HEK293 (cell line): ENCODE data around the gene AK5.

Experiments used
- CTCF ChIA-PET: fragments of 350-600 bp; formaldehyde crosslinking; extraction: SDS; loops from one replicate; lab custom pipeline; 2021; ENCODE audit warnings: antibody characterized with exemption; lab: Yijun Ruan, JAX
- POLR2A ChIA-PET: fragments of 300-600 bp; formaldehyde crosslinking; extraction: SDS; loops from one replicate; lab custom pipeline; 2020; ENCODE audit warnings: antibody characterized with exemption, inconsistent platforms; lab: Yijun Ruan, JAX
- H3K27ac ChIP-seq: fragments of 200-500 bp; sonication (Bioruptor generic); 2 replicates; pipeline ENCODE4 v1.5.1; 2014; ENCODE audit warnings: low read depth, low read length, control low read depth, inconsistent platforms; ENCODE audit errors: extremely low read depth
- H3K36me3 ChIP-seq, 2 experiments: fragments of 200-500 bp in 1 of 2; sonication (Bioruptor generic) in 1 of 2; 1 replicate in 1 of 2; 2 replicates in 1 of 2; pipeline ENCODE4 v1.5.1; 2014 to 2017; ENCODE audit warnings: inconsistent platforms in 2 of 2, low read length in 2 of 2; ENCODE audit not compliant: control insufficient read depth in 2 of 2, insufficient read depth in 1 of 2
- H3K4me1 ChIP-seq: fragments of 200-500 bp; sonication (Bioruptor generic); 2 replicates; pipeline ENCODE4 v1.5.1; 2014; ENCODE audit warnings: mild to moderate bottlenecking, low read length, inconsistent platforms; ENCODE audit not compliant: control insufficient read depth, insufficient read depth
- H3K4me3 ChIP-seq: 2 replicates; pipeline ENCODE4 v1.5.1; 2011; ENCODE audit warnings: low read depth, mild to moderate bottlenecking, control low read depth, low read length, moderate library complexity
- H3K9me3 ChIP-seq: fragments of 200-500 bp; sonication (Bioruptor generic); 2 replicates; pipeline ENCODE4 v1.5.1; 2014; ENCODE audit warnings: low read depth, low read length, inconsistent platforms; ENCODE audit not compliant: control insufficient read depth, insufficient read depth
- EGR2 ChIP-seq: fragments of 450-650 bp; formaldehyde crosslinking; IDR thresholded peaks from 2 replicates; pipeline ENCODE4 v1.5.1; 2016; ENCODE audit warnings: low read depth, missing biosample characterization, missing genetic modification characterization
- GLI4 ChIP-seq: fragments of 450-650 bp; formaldehyde crosslinking; IDR thresholded peaks from 2 replicates; pipeline ENCODE4 v1.5.1; 2016; ENCODE audit warnings: missing biosample characterization, missing genetic modification characterization
- PRDM10 ChIP-seq: fragments of 450-650 bp; formaldehyde crosslinking; IDR thresholded peaks from 2 replicates; pipeline ENCODE4 v1.5.1; 2016; ENCODE audit warnings: missing biosample characterization, missing genetic modification characterization
- SP3 ChIP-seq: fragments of 450-650 bp; formaldehyde crosslinking; IDR thresholded peaks from 2 replicates; pipeline ENCODE4 v1.5.1; 2016; ENCODE audit warnings: missing biosample characterization, missing genetic modification characterization
- TCF7L2 ChIP-seq: IDR thresholded peaks from 2 replicates; pipeline ENCODE4 v1.6.1; 2011; ENCODE audit warnings: low read depth, mild to moderate bottlenecking, inconsistent platforms, low read length, moderate library complexity, borderline replicate concordance
- ZBTB44 ChIP-seq: fragments of 450-650 bp; IDR thresholded peaks from 2 replicates; pipeline ENCODE4 v1.5.1; 2018; ENCODE audit warnings: missing biosample characterization, mild to moderate bottlenecking, missing genetic modification characterization
- ZNF19 ChIP-seq: fragments of 450-650 bp; formaldehyde crosslinking; IDR thresholded peaks from 2 replicates; pipeline ENCODE4; 2016; ENCODE audit warnings: missing biosample characterization, missing genetic modification characterization, low read depth
- ZNF548 ChIP-seq: fragments of 450-650 bp; formaldehyde crosslinking; IDR thresholded peaks from 2 replicates; pipeline ENCODE4 v1.5.1; 2016; ENCODE audit warnings: missing biosample characterization, missing genetic modification characterization
- ZNF596 ChIP-seq: fragments of 450-650 bp; IDR thresholded peaks from 2 replicates; pipeline ENCODE4 v1.5.0; 2018; ENCODE audit warnings: missing biosample characterization, mild to moderate bottlenecking, missing genetic modification characterization, moderate library complexity
- ZNF768 ChIP-seq: fragments of 450-650 bp; formaldehyde crosslinking; IDR thresholded peaks from 2 replicates; pipeline ENCODE4 v1.5.1; 2018; ENCODE audit warnings: missing biosample characterization, mild to moderate bottlenecking, missing genetic modification characterization
- ZNF777 ChIP-seq: fragments of 450-650 bp; formaldehyde crosslinking; IDR thresholded peaks from 2 replicates; pipeline ENCODE4 v1.5.1; 2017; ENCODE audit warnings: missing biosample characterization, missing genetic modification characterization, borderline replicate concordance
- ZSCAN16 ChIP-seq: fragments of 450-650 bp; formaldehyde crosslinking; IDR thresholded peaks from 2 replicates; pipeline ENCODE4 v1.5.1; 2016; ENCODE audit warnings: missing biosample characterization, missing genetic modification characterization
- TF ChIP-seq, protein P1 (sequence below): fragments of 450-650 bp; formaldehyde crosslinking; IDR thresholded peaks from 2 replicates; pipeline ENCODE4 v1.5.1; 2016; ENCODE audit warnings: missing biosample characterization, missing genetic modification characterization, borderline replicate concordance
- TF ChIP-seq, protein P2 (sequence below): sonication (generic); formaldehyde crosslinking; IDR thresholded peaks from 2 replicates; pipeline ENCODE4 v1.8.1; 2022; ENCODE audit warnings: mild to moderate bottlenecking, moderate library complexity, missing genetic modification reagents
- TF ChIP-seq, protein P3 (sequence below): fragments of 450-650 bp; formaldehyde crosslinking; IDR thresholded peaks from 2 replicates; pipeline ENCODE4 v1.5.1; 2016; ENCODE audit warnings: missing biosample characterization, missing genetic modification characterization

The AK5 gene

GRCh38 chr1:77350012-77350770 is 68.4 kb downstream of the AK5 start:
- H3K27ac ChIP-seq: no peak overlapping the region
- H3K36me3 ChIP-seq: no peaks in the 10 kb centered on the region
- no peaks in the 10 kb centered on the region; the same call in 1 of the 2 replicates for H3K4me1 ChIP-seq
- TF ChIP-seq, protein P1, sequence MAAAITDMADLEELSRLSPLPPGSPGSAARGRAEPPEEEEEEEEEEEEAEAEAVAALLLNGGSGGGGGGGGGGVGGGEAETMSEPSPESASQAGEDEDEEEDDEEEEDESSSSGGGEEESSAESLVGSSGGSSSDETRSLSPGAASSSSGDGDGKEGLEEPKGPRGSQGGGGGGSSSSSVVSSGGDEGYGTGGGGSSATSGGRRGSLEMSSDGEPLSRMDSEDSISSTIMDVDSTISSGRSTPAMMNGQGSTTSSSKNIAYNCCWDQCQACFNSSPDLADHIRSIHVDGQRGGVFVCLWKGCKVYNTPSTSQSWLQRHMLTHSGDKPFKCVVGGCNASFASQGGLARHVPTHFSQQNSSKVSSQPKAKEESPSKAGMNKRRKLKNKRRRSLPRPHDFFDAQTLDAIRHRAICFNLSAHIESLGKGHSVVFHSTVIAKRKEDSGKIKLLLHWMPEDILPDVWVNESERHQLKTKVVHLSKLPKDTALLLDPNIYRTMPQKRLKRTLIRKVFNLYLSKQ (tag by site-specific recombination): no peak
- TF ChIP-seq ZBTB44 (tag by site-specific recombination) (no peak), GLI4 (tag by site-specific recombination) (no peak), TCF7L2 (no peak), ZNF596 (tag by site-specific recombination) (no peak), EGR2 (no peak), SP3 (tag by site-specific recombination) (no peak), ZNF548 (tag by site-specific recombination) (no peak), ZSCAN16 (no peak), ZNF777 (no peak), PRDM10 (tag by site-specific recombination) (no peak), ZNF19 (tag by site-specific recombination) (no peak), ZNF768 (tag by site-specific recombination) (no peak)
- TF ChIP-seq, protein P2, sequence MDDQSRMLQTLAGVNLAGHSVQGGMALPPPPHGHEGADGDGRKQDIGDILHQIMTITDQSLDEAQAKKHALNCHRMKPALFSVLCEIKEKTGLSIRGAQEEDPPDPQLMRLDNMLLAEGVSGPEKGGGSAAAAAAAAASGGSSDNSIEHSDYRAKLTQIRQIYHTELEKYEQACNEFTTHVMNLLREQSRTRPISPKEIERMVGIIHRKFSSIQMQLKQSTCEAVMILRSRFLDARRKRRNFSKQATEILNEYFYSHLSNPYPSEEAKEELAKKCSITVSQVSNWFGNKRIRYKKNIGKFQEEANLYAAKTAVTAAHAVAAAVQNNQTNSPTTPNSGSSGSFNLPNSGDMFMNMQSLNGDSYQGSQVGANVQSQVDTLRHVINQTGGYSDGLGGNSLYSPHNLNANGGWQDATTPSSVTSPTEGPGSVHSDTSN (CRISPR knock-in tag): no peak
- TF ChIP-seq, protein P3, sequence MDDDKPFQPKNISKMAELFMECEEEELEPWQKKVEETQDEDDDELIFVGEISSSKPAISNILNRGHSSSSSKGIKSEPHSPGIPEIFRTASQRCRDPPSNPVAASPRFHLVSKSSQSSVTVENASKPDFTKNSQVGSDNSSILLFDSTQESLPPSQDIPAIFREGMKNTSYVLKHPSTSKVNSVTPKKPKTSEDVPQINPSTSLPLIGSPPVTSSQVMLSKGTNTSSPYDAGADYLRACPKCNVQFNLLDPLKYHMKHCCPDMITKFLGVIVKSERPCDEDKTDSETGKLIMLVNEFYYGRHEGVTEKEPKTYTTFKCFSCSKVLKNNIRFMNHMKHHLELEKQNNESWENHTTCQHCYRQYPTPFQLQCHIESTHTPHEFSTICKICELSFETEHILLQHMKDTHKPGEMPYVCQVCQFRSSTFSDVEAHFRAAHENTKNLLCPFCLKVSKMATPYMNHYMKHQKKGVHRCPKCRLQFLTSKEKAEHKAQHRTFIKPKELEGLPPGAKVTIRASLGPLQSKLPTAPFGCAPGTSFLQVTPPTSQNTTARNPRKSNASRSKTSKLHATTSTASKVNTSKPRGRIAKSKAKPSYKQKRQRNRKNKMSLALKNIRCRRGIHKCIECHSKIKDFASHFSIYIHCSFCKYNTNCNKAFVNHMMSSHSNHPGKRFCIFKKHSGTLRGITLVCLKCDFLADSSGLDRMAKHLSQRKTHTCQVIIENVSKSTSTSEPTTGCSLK: no peak
- H3K4me3 ChIP-seq: no peak overlapping the region
- POLR2A ChIA-PET: no interaction called here
- CTCF ChIA-PET: no interaction called here
- H3K9me3 ChIP-seq: no peaks in the 10 kb centered on the region
